AG09309 (cell line): Measurements from ENCODE around the gene FER.
"Not testable (repeated sequence)": the region's sequence is repeated elsewhere in the genome, so short reads cannot be mapped to it uniquely, and the experiment has no call there.

ENCODE experiments used
- DNase-seq: peaks from one replicate; pipeline ENCODE4 v3.0.0-alpha.2; 2010; ENCODE audit warnings: low read depth
- H3K4me3 ChIP-seq: 2 replicates; pipeline ENCODE4 v1.5.1; 2011; ENCODE audit warnings: mild to moderate bottlenecking, low read depth, low read length, moderate library complexity; ENCODE audit not compliant: control insufficient read depth
- TF ChIP-seq, protein P1 (sequence below): IDR thresholded peaks from 2 replicates; pipeline ENCODE4 v1.5.1; 2011; ENCODE audit warnings: mild to moderate bottlenecking, low read depth, low read length, inconsistent platforms; ENCODE audit not compliant: insufficient read depth, control insufficient read depth; ENCODE audit errors: missing control alignments

FER gene

DNA sequence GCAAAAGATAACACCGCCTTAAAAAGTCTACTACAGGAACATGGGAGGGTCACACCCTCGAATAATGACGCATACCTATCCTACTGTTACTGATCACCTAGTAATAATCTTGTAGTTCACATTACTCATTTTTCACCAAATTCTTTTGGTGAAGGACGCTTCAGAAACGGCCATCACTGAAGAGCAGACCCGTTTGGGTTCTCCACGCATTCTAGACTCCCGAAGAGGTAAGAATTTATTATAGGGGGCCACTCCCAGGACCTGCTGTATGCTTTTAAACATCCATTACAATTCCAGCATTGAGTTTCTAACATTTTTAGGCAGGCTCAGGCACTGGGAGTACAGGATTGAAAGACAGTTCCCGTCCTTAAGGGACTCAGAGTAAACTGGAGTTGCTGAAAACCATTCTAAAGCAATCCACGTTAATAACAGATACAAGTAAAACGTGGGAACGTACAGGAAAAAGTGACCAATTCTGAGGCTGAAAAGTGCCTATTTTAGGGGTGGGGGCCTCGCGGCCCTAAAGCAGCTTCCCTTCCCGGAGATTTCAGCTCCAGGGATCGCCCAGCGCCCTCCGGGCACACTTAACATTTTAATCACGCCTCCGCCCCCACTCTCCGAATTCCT lies at the start of gene FER:
Gene FER, plus strand, starts transcription at position 124 of the 627 bp plus-strand sequence. CDS start 50,286 bp downstream, outside the sequence.
- peak within 1 kb of the TSS; percentile 95 for H3K4me3 ChIP-seq
- no peak for DNase-seq
- TF ChIP-seq, protein P1, sequence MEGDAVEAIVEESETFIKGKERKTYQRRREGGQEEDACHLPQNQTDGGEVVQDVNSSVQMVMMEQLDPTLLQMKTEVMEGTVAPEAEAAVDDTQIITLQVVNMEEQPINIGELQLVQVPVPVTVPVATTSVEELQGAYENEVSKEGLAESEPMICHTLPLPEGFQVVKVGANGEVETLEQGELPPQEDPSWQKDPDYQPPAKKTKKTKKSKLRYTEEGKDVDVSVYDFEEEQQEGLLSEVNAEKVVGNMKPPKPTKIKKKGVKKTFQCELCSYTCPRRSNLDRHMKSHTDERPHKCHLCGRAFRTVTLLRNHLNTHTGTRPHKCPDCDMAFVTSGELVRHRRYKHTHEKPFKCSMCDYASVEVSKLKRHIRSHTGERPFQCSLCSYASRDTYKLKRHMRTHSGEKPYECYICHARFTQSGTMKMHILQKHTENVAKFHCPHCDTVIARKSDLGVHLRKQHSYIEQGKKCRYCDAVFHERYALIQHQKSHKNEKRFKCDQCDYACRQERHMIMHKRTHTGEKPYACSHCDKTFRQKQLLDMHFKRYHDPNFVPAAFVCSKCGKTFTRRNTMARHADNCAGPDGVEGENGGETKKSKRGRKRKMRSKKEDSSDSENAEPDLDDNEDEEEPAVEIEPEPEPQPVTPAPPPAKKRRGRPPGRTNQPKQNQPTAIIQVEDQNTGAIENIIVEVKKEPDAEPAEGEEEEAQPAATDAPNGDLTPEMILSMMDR = no peak

DNA sequence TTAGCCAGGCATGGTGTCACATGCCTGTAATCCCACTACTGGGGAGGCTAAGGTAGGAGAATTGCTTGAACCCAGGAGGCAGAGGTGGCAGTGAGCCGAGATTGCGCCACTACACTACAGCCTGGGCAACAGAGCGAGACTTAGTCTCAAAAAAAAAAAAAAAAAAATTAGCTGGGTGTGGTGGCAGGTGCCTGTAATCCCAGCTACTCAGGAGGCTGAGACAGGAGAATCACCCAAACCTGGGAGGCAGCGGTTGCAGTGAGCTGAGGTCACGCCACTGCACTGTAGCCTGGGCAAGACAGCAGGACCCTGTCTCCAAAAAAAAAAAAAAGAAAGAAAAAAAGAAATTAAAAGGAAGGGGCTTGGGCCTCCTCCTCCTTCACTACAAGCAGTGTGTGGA lies 47.3 kb upstream of the FER start:
- not testable (repeated sequence) for H3K4me3 ChIP-seq, DNase-seq

DNA sequence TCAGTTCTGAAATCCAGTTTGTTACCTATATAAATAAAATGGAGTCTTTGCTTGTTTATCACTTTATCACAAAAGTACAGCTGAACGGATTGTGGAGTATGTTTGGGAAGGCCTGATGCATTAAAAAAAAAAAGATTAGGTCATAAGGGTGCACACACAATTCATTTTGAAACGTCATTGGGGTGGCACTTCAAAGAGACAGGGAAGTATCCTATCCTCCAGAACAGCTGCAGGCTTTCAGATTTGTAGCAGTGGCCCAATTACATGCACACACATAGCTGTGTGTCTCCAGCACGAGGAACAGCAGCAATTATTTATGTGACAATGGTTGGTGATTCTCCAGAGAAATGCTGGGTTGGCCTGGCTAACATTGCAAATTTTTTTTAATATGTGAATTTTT lies 46.8 kb upstream of the FER start:
- no peak for DNase-seq
- TF ChIP-seq, protein P1 = no peak
- H3K4me3 ChIP-seq = no peak overlapping the region

DNA sequence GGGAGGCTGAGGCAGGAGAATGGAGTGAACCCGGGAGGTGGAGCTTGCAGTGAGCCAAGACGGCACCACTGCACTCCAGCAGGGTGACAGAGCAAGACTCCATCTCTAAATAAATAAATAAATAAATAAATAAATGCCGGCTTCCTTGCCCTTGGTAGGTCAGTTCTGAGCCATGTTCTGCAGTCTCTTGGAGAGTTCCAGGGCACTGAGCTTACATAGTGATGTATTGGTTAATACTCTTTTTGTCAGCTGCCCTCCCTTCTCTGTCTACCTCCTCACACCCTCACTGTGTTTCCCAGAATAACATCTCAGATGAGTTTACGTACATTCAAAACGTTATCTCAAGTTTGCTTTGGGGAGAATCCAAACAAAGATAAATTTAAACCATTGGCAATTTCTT lies 45.2 kb upstream of the FER start:
- TF ChIP-seq, protein P1 = no peak

DNA sequence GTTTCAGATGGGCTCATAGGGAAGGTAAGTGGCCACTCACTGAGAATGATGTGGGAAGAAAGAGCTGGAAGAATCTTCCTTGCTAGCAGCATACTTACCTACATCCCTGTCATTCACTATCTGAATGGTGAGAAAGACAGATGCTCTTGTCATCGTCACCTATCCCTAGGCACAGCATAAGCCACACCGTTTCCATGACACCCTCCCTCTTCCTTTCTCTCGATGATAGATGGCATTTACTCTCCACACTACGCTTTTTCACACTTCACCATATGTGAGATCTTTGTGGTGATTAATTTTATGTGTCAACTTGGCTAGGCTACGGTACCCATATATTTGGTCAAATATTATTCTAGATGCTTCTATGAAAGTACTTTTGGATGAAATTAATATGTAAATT lies 44.4 kb upstream of the FER start:
- no peak overlapping the region for H3K4me3 ChIP-seq
- DNase-seq = no peak
- TF ChIP-seq, protein P1 = no peak

More for the DNA sequence above, 45.2 kb upstream of the FER start:
- no peak overlapping the region for H3K4me3 ChIP-seq
- DNase-seq = no peak

DNA sequence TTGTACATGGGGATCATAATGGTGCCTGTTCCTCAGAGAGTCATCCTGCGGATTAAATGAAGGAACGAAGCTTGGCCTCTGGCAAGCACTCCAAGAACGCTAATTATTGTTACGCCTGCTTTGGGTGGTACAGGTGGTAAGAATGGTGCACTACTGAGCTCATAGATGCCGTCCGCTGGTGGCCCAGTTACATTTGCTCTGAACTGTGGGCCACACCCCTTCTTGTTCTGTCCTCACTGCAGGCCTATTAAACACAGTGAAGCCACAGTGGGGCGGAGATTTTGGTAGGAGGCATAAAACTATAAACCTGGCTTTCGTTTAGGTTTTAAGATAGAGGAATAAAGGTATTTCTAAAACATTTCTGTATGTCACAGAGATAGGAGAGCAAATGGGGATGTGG lies 40.6 kb upstream of the FER start:
- H3K4me3 ChIP-seq = no peak overlapping the region
- no peak for DNase-seq
- TF ChIP-seq, protein P1 = no peak

DNA sequence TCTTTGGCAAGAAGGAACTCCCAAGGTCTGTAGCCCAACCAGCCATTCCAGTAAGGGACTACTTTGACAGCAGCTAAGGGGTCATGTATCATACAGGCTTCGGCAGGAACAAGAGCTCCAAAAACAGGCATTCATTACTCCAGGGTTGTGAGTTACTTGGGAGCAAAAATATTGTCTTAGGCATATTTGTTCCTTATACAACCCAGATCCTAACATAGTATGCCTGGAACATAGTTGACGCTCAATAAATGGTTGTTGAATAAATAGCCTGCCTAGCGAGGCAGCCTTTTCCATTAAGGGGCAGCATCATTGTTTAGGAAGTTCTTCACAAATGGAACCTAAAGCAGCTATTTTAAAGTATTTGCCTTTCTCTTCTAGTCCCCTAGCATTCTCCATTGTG lies 35.8 kb upstream of the FER start:
- no peak for DNase-seq
- H3K4me3 ChIP-seq = no peak overlapping the region

More for the DNA sequence above, 35.8 kb upstream of the FER start:
- TF ChIP-seq, protein P1 = no peak
